Epithelial cell of prostate (primary cell): ENCODE data around the gene NUDT12.
A peak's percentile ranks its signal among the peaks of the same experiment; 100 is the strongest.

ENCODE experiments used
- DNase-seq: peaks from one replicate; pipeline ENCODE4 v3.0.0-alpha.2; 2011; ENCODE audit warnings: low read depth, low spot score
- H3K27ac ChIP-seq: fragments of 450-650 bp; 2 replicates; pipeline ENCODE4 v1.5.1; 2017; ENCODE audit warnings: mild to moderate bottlenecking

The NUDT12 gene

GRCh38 chr5:103542441-103542840, 20.1 kb downstream of the NUDT12 start:
- no peak overlapping the region for H3K27ac ChIP-seq
- no peak for DNase-seq

DNA sequence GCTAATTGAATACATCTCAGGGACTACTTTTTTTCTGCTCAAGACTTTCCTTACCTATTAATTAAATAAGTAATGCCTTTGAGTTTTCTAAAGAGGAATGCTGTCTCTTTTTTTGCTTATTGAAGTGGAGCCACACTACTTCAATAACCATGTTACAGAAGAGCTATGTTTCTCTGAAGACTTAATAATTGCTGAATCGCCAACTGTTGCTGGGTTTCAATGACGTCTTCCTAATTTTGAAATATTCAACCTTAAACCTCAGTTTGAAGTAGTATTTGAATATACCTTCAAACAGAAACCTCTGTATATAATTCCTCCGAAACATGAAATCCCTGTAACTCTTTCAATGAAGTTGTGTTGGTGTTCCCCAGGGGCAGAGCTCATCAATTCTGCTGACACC, 21.0 kb downstream of the NUDT12 start:
- no peak overlapping the region for H3K27ac ChIP-seq
- no peak for DNase-seq

DNA sequence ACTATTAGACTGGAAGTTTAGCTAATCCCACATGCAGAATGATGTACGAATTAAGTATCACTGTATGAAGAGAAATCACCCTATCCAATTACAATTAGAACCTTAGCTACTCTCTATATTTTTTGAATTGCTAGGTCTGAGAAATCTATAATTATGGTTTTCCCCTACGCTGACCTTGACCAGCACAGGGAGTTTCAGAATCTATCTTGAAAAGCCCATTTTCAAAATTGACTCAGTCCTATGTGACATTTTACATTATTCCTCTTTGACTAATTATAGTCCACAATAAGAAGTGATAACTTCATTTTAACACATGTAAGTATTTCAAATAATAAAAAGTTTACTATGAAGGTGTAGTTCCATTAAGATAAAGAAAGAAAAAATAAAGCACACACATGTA, 21.5 kb downstream of the NUDT12 start:
- no peak for DNase-seq

GRCh38 chr5:103539376-103540330, 22.9 kb downstream of the NUDT12 start:
- DNase-seq = no peak

More for the DNA sequence above, 21.5 kb downstream of the NUDT12 start:
- H3K27ac ChIP-seq = no peak overlapping the region

DNA sequence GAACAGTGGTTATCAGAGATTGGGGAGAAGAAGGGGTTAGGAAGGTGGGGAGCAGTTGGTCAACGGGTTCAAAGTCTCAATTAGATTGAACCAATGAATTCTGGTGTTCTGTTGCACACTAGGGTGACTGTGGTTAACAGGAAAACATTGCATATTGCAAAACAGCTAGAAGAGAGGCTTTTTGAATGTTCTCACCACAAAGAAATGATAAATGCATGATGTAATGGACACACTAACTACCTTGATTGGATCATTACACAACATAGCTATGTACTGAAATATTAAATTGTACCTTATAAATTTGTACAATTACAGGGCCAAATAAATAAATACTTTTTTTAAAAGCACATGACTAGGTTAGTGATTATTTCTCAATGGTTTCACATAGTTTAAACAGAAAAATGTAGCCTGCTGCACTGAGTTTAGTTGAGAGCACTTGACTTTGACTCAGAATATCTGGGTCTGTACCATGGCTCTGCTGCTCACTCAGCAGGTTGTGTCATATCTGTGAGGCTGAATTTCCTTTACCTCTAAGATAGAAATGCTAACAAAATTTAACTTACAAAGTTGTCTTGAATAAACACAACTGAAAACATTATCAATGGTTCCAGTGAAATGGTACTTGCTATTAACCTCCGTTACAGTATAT, 30.4 kb downstream of the NUDT12 start:
- peak overlapping the region; percentile 32 for H3K27ac ChIP-seq
- DNase-seq = no peak

More at GRCh38 chr5:103539376-103540330, 22.9 kb downstream of the NUDT12 start:
- H3K27ac ChIP-seq = no peak overlapping the region

- no peak overlapping the region for H3K27ac ChIP-seq
- no peak for DNase-seq
These were observed 36.2 kb downstream of the NUDT12 start for GRCh38 chr5:103526164-103526915.

- no peak overlapping the region for H3K27ac ChIP-seq
- no peak for DNase-seq
These were observed 37.2 kb downstream of the NUDT12 start for GRCh38 chr5:103525361-103525760.

DNA sequence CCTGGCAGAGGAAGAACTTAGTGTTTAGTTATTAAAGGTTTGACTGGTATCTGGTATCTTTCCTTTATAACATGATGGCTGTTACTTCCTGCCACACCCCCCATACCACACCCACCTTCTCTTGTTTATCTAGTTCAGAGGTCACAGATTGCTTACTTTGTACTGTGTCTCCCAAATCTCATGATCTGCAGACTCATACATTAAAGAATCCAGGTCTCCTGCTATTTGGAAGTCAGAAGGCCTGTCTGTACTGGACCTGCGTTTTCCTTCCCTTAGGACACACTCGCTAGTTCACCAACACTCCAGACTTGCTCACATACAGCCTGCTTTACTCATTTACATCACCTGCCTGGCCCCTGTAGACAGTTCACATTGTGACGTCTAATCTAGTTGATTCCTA, 39.3 kb downstream of the NUDT12 start:
- H3K27ac ChIP-seq = peak overlapping the region; percentile 89
- DNase-seq = peak; percentile 90

GRCh38 chr5:103522586-103522985, 40.0 kb downstream of the NUDT12 start:
- no peak for DNase-seq
- H3K27ac ChIP-seq = peak overlapping the region; percentile 89

- no peak overlapping the region for H3K27ac ChIP-seq
- DNase-seq = no peak
These were observed 43.0 kb downstream of the NUDT12 start for GRCh38 chr5:103519550-103519949.

- DNase-seq = no peak
- peak overlapping the region; percentile 14 for H3K27ac ChIP-seq
These were observed 48.2 kb downstream of the NUDT12 start for GRCh38 chr5:103514371-103514770.

- H3K27ac ChIP-seq = no peak overlapping the region
- DNase-seq = no peak
These were observed 48.9 kb downstream of the NUDT12 start for GRCh38 chr5:103513701-103514100.

- H3K27ac ChIP-seq = peak overlapping the region; percentile 78
- DNase-seq = no peak
These were observed 50.1 kb downstream of the NUDT12 start for GRCh38 chr5:103512500-103512899.

- peak overlapping the region; percentile 78 for H3K27ac ChIP-seq
- DNase-seq = peak; percentile 14
These were observed 51.1 kb downstream of the NUDT12 start for GRCh38 chr5:103511554-103511885.

DNA sequence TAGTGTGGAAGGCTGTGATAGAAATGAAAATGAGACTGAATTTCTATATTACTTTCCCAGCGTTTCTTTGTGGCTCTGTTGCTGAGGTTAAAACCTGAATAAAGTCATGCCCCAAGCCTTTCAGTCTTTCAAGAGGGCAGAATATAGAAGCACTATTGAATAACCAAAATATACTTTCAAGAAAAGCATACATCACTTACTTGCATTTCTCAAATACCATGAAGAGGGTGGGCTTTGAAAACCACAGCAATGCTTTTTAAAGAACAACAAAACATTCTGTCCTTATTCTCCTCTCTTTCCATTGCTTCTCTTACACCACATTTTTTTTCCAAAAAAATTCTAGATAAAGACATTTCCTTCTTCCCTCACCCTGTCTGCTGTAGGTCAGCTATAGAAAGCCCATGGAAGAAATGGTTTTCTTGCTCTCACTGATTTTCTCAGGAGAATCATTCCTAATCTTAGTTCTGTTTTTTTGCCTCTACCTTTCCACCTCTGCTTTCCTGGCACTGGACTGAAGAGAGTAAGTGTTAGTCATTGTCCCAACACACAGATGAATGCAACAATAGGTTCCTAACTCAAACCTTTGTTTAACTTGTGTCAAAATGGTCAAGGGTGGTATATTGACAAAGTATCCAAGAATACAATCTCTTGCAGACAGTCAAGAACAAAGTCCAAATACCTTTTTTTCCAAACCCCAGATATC, 51.6 kb downstream of the NUDT12 start:
- DNase-seq = no peak
- H3K27ac ChIP-seq = peak overlapping the region; percentile 78

GRCh38 chr5:103505581-103506305, 56.8 kb downstream of the NUDT12 start:
- peak; percentile 37 for DNase-seq

GRCh38 chr5:103503066-103503465, 59.5 kb downstream of the NUDT12 start:
- DNase-seq = no peak
- H3K27ac ChIP-seq = no peak overlapping the region

More at GRCh38 chr5:103505581-103506305, 56.8 kb downstream of the NUDT12 start:
- peak overlapping the region; percentile 62 for H3K27ac ChIP-seq

DNA sequence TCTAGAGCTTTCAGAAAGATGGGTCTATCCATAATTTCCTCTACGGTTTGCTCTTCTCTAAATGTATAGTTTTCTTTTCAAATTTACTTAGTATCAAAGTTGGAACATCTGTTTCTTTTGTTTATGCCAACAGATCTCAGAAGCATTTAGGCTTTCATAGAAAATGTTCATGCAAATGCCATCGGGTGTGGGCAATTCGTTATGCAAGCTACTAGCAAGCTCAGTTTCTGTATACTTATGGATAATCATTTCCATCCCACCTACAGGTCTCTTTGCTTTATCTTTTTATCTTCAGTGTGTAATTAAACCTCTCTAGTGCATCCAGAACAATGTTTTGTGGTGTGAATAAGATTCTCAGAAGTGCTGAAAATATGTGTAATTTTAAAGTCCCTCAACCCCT, 59.9 kb downstream of the NUDT12 start:
- no peak for DNase-seq

More for the DNA sequence above, 59.9 kb downstream of the NUDT12 start:
- H3K27ac ChIP-seq = no peak overlapping the region
